Skeletal muscle cell (primary cell): ENCODE results near the gene APAF1.
"Not testable (repeated sequence)": the region's sequence is repeated elsewhere in the genome, so short reads cannot be mapped to it uniquely, and the experiment has no call there.

ENCODE experiments used
- DNase-seq: peaks from one replicate; pipeline ENCODE4 v3.0.0-alpha.2; 2010; ENCODE audit warnings: low read depth
- H3K4me3 ChIP-seq: 2 replicates; pipeline ENCODE4 v1.5.1; 2011; ENCODE audit warnings: low read depth, mild to moderate bottlenecking, control low read depth, low read length, moderate library complexity

The APAF1 gene

GRCh38 chr12:98745578-98746391, 100.7 kb downstream of the APAF1 start:
- DNase-seq = no peak
- H3K4me3 ChIP-seq = peak overlapping the region; percentile 52

GRCh38 chr12:98748463-98748862, 103.4 kb downstream of the APAF1 start:
- no peak overlapping the region for H3K4me3 ChIP-seq
- no peak for DNase-seq

- no peak overlapping the region for H3K4me3 ChIP-seq
- DNase-seq = no peak
Measured at GRCh38 chr12:98750511-98750910, 105.4 kb downstream of the APAF1 start.

GRCh38 chr12:98751580-98752115, 106.6 kb downstream of the APAF1 start:
- no peak overlapping the region for H3K4me3 ChIP-seq
- DNase-seq = no peak

GRCh38 chr12:98752726-98753125, 107.6 kb downstream of the APAF1 start:
- DNase-seq = no peak
- H3K4me3 ChIP-seq = no peak overlapping the region

GRCh38 chr12:98754095-98754494, 109.0 kb downstream of the APAF1 start:
- DNase-seq = no peak
- no peak overlapping the region for H3K4me3 ChIP-seq

- H3K4me3 ChIP-seq = not testable (repeated sequence)
- DNase-seq = peak; percentile 55
Measured at GRCh38 chr12:98755855-98756254, 110.8 kb downstream of the APAF1 start.

- H3K4me3 ChIP-seq = no peak overlapping the region
- DNase-seq = no peak
Measured at GRCh38 chr12:98757455-98757854, 112.4 kb downstream of the APAF1 start.

GRCh38 chr12:98758331-98758730, 113.2 kb downstream of the APAF1 start:
- no peak for DNase-seq
- H3K4me3 ChIP-seq = no peak overlapping the region

GRCh38 chr12:98763656-98764055, 118.6 kb downstream of the APAF1 start:
- H3K4me3 ChIP-seq = no peak overlapping the region
- DNase-seq = no peak

GRCh38 chr12:98767248-98767647, 122.2 kb downstream of the APAF1 start:
- H3K4me3 ChIP-seq = no peak overlapping the region
- no peak for DNase-seq

- DNase-seq = no peak
- H3K4me3 ChIP-seq = no peak overlapping the region
Measured at GRCh38 chr12:98769068-98769467, 124.0 kb downstream of the APAF1 start.

- H3K4me3 ChIP-seq = no peak overlapping the region
- DNase-seq = no peak
Measured at GRCh38 chr12:98770230-98770629, 125.1 kb downstream of the APAF1 start.

- H3K4me3 ChIP-seq = no peak overlapping the region
- DNase-seq = no peak
Measured at GRCh38 chr12:98771811-98772752, 127.0 kb downstream of the APAF1 start.

GRCh38 chr12:98772818-98773217, 127.7 kb downstream of the APAF1 start:
- no peak overlapping the region for H3K4me3 ChIP-seq
- no peak for DNase-seq

GRCh38 chr12:98780261-98780660, 135.2 kb downstream of the APAF1 start:
- no peak for DNase-seq
- H3K4me3 ChIP-seq = no peak overlapping the region

GRCh38 chr12:98783420-98783819, 138.3 kb downstream of the APAF1 start:
- no peak for DNase-seq
- no peak overlapping the region for H3K4me3 ChIP-seq
